AG04450 (cell line): Measurements from ENCODE around the gene TMSB10. TPM values are rescaled to one million over a fixed set of nuclear protein-coding genes. Genes with fewer than 3 reads are reported as not detected.
"Not testable (repeated sequence)": the region's sequence is repeated elsewhere in the genome, so short reads cannot be mapped to it uniquely, and the experiment has no call there.

ENCODE experiments used
- CTCF ChIA-PET: fragments of 300-600, 350-600 bp; formaldehyde crosslinking; extraction: SDS; loops from one replicate; lab custom pipeline; 2022; ENCODE audit warnings: antibody characterized with exemption, inconsistent platforms; lab: Charles Lee
- POLR2A ChIA-PET: fragments of 350-600 bp; formaldehyde crosslinking; extraction: SDS; loops from one replicate; lab custom pipeline; 2021; ENCODE audit warnings: antibody characterized with exemption, inconsistent platforms; lab: Yijun Ruan, JAX
- DNase-seq: peaks from one replicate; pipeline ENCODE4 v3.0.0-alpha.2; 2011; ENCODE audit warnings: low read depth, low spot score
- H3K27ac ChIP-seq: one replicate; pipeline ENCODE4 v1.5.1; 2012; ENCODE audit warnings: low read depth, low read length, control low read depth
- H3K27me3 ChIP-seq: one replicate; pipeline ENCODE4 v1.6.0; 2012; ENCODE audit warnings: low read length; ENCODE audit not compliant: control insufficient read depth, insufficient read depth
- H3K4me3 ChIP-seq: 2 replicates; pipeline ENCODE4 v1.5.1; 2011; ENCODE audit warnings: mild to moderate bottlenecking, low read depth, low read length, control low read depth
- H3K9me3 ChIP-seq: 2 replicates; pipeline ENCODE4 v1.5.1; 2012; ENCODE audit warnings: low read length; ENCODE audit not compliant: control insufficient read depth, insufficient read depth
- polyA plus RNA-seq: library from polyadenylated mRNA; depleted of rRNA; stranded (reverse); fragments of >200 nt; gene quantifications from 2 replicates; pipeline ENCODE4 v1.2.3, GENCODE V29; 2011
- TF ChIP-seq, protein P1 (sequence below): IDR thresholded peaks from 2 replicates; pipeline ENCODE4 v1.5.1; 2011; ENCODE audit warnings: low read depth, low read length, control low read depth, inconsistent platforms

TMSB10 gene
- polyA plus RNA-seq, 1 experiment = 5,651 TPM

DNA sequence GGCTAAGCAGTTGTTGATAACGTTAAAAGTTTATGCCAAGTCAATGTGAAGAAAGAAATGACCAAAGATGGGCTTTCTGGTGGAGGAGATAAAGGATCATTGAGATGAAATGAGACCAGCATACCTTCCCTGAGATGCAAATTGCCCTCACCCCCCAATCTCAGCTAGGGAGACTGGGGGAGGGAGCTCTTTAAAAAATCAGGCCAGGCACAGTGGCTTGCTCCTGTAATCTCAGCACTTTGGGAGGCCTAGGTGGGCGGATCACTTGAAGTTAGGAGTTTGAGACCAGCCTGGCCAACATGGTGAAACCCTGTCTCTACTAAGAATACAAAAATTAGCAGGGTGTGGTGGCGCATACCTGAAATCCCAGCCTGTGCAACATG lies 34.6 kb downstream of the TMSB10 start:
- CTCF ChIA-PET = interaction anchor here (3.2 kb wide), 1 partner anchor 14 kb away, joined by 24 read pairs; no protein-coding TSS in a partner anchor
- H3K27ac ChIP-seq = no peak overlapping the region
- H3K4me3 ChIP-seq = no peak overlapping the region
- TF ChIP-seq, protein P1, sequence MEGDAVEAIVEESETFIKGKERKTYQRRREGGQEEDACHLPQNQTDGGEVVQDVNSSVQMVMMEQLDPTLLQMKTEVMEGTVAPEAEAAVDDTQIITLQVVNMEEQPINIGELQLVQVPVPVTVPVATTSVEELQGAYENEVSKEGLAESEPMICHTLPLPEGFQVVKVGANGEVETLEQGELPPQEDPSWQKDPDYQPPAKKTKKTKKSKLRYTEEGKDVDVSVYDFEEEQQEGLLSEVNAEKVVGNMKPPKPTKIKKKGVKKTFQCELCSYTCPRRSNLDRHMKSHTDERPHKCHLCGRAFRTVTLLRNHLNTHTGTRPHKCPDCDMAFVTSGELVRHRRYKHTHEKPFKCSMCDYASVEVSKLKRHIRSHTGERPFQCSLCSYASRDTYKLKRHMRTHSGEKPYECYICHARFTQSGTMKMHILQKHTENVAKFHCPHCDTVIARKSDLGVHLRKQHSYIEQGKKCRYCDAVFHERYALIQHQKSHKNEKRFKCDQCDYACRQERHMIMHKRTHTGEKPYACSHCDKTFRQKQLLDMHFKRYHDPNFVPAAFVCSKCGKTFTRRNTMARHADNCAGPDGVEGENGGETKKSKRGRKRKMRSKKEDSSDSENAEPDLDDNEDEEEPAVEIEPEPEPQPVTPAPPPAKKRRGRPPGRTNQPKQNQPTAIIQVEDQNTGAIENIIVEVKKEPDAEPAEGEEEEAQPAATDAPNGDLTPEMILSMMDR = no peak
- POLR2A ChIA-PET = interaction anchor here (1.0 kb wide), 1 partner anchor 35 kb away, joined by 5 read pairs; the partner anchor contains the start of gene TMSB10
- H3K27me3 ChIP-seq = no peaks in the 10 kb centered on the region
- no peak for DNase-seq
- H3K9me3 ChIP-seq = no peaks in the 10 kb centered on the region; the same call in 1 of the 2 replicates

- TF ChIP-seq, protein P1 = no peak
- Histone ChIP-seq H3K9me3 (no peaks in the 10 kb centered on the region; the same call in 1 of the 2 replicates), H3K4me3 (no peak overlapping the region), H3K27ac (no peak overlapping the region), H3K27me3 (no peaks in the 10 kb centered on the region)
- ChIA-PET CTCF (interaction anchor here (0.7 to 3.2 kb wide), 2 partner anchors 15 to 126 kb away, joined by 3 to 24 read pairs; no protein-coding TSS in a partner anchor), POLR2A (interaction anchor here (1.0 kb wide), 1 partner anchor 35 kb away, joined by 5 read pairs; the partner anchor contains the start of gene TMSB10)
- no peak for DNase-seq
Measured at GRCh38 chr2:84940831-84941412, 35.5 kb downstream of the TMSB10 start.

DNA sequence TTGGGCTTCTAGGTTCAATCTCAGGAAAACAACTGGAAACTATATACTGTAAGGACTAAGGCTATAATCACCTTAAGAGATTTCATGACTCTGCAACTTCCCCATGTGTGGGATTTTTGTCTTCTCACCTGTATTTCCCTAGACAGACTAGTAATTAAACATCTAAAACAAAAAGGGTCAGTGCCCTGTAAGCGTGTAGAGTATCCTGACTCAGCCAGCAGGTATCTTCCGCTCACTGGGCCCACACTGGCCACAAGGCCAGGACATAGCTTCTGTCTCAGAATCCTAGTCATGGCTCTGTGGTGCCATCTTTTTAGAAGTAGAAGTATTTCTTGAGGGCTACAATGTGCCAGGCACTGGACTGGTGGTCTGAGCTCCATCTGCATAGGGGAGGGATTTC lies 36.7 kb downstream of the TMSB10 start:
- Histone ChIP-seq H3K4me3 (no peak overlapping the region), H3K9me3 (no peaks in the 10 kb centered on the region; the same call in 1 of the 2 replicates), H3K27ac (no peak overlapping the region), H3K27me3 (no peaks in the 10 kb centered on the region)
- TF ChIP-seq, protein P1 = no peak
- ChIA-PET CTCF (interaction anchor here (3.2 kb wide), 1 partner anchor 16 kb away, joined by 24 read pairs; no protein-coding TSS in a partner anchor), POLR2A (interaction anchor here (1.0 to 1.3 kb wide), 2 partner anchors 16 to 22 kb away, joined by 3 to 5 read pairs; no protein-coding TSS in a partner anchor)
- DNase-seq = no peak

GRCh38 chr2:84942964-84943421 lies 37.5 kb downstream of the TMSB10 start:
- no peaks in the 10 kb centered on the region; the same call in 1 of the 2 replicates for H3K9me3 ChIP-seq
- TF ChIP-seq, protein P1 = no peak
- ChIA-PET POLR2A (interaction anchor here (1.0 to 1.3 kb wide), 2 partner anchors 17 to 23 kb away, joined by 3 to 5 read pairs; no protein-coding TSS in a partner anchor), CTCF (interaction anchor here (1.4 to 3.2 kb wide), 2 partner anchors 17 to 357 kb away, joined by 3 to 24 read pairs; no protein-coding TSS in a partner anchor)
- H3K27me3 ChIP-seq = no peaks in the 10 kb centered on the region
- no peak overlapping the region for H3K4me3 ChIP-seq
- H3K27ac ChIP-seq = peak overlapping the region; percentile 11
- no peak for DNase-seq

DNA sequence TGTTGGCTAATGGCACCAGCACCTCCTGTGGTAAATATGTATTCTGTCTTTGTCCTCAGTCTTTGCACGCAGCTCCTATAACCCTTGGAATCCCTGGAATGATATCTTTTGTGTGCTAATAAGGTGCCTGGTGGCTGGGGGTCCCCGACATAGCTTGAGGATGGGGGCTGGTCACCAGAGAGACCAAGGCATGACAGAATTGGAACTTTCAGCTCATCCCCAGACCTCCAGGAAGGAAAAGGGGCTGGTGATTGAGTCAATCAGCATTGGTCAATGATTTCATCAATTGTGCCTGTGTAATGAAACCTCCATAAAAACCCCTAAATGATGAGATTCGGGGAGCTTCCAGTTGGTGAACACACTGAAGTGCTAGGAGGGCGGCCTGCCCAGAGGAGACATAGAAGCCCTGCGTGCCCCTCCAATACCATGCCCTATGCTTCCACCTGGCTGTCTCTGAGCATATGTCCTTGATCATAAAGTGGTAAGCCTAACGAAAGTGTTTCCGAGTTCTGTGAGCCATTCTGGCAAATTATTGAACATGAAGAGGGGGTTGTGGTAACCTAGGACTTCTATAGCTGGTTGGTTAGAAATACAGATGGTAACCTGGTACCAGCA lies 38.9 kb downstream of the TMSB10 start:
- no peak for DNase-seq
- TF ChIP-seq, protein P1 = no peak
- no peaks in the 10 kb centered on the region for H3K27me3 ChIP-seq
- H3K27ac ChIP-seq = no peak overlapping the region
- ChIA-PET POLR2A (no interaction called here), CTCF (interaction anchor here (1.4 to 3.8 kb wide), 3 partner anchors 18 to 356 kb away, joined by 3 to 28 read pairs (median 3); no protein-coding TSS in a partner anchor)
- no peaks in the 10 kb centered on the region for H3K9me3 ChIP-seq
- no peak overlapping the region for H3K4me3 ChIP-seq

- not testable (repeated sequence) for DNase-seq, H3K9me3 ChIP-seq, H3K4me3 ChIP-seq, H3K27me3 ChIP-seq
- CTCF ChIA-PET = interaction anchor here (0.6 to 3.8 kb wide), 5 partner anchors 11 to 453 kb away, joined by 3 to 28 read pairs (median 4); no protein-coding TSS in a partner anchor
- peak overlapping the region; percentile 58 for H3K27ac ChIP-seq
- POLR2A ChIA-PET = interaction anchor here (1.2 to 2.0 kb wide), 2 partner anchors 12 to 25 kb away, joined by 6 to 10 read pairs; partner anchors contain the start of gene KCMF1
Measured at GRCh38 chr2:84945838-84946203, 40.4 kb downstream of the TMSB10 start.
